HTERT RPE-1 (cell line): ENCODE data around the gene NCR2.
"Not testable (repeated sequence)": the region's sequence is repeated elsewhere in the genome, so short reads cannot be mapped to it uniquely, and the experiment has no call there.

Experiments
- in situ Hi-C: fragments of 300-500 bp; cut with MboI; formaldehyde crosslinking; loops from 4 replicates; pipeline ENCODE4 v1.14.3; 2020; ENCODE audit warnings: low sequenced_read_pairs

NCR2 gene, protein sequence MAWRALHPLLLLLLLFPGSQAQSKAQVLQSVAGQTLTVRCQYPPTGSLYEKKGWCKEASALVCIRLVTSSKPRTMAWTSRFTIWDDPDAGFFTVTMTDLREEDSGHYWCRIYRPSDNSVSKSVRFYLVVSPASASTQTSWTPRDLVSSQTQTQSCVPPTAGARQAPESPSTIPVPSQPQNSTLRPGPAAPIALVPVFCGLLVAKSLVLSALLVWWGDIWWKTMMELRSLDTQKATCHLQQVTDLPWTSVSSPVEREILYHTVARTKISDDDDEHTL

DNA sequence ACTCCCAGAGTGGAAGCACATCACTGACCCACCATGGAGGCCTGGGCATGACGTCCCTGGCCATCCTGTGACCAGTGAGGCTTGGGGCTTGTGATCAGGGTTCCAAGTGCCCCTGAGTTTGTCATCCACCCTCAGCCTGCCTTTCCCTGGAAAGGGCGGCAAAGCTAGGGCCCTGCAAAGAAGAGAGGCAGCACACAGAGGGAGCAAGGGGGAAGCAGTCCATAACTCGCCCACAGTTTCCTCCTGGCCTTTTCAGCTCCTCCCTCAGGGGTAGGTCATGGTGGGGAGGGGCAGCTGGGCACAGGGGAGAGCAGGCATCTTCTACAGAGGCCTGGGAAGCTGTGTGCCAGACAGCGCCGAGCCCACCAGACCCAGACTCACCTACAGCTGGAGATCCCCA lies at the start of gene NCR2:
NCR2 (plus strand) TSS at position 313 of the 400 bp plus-strand sequence. CDS start 269 bp downstream, outside the sequence.
- in situ Hi-C loops, result no loop called here

DNA sequence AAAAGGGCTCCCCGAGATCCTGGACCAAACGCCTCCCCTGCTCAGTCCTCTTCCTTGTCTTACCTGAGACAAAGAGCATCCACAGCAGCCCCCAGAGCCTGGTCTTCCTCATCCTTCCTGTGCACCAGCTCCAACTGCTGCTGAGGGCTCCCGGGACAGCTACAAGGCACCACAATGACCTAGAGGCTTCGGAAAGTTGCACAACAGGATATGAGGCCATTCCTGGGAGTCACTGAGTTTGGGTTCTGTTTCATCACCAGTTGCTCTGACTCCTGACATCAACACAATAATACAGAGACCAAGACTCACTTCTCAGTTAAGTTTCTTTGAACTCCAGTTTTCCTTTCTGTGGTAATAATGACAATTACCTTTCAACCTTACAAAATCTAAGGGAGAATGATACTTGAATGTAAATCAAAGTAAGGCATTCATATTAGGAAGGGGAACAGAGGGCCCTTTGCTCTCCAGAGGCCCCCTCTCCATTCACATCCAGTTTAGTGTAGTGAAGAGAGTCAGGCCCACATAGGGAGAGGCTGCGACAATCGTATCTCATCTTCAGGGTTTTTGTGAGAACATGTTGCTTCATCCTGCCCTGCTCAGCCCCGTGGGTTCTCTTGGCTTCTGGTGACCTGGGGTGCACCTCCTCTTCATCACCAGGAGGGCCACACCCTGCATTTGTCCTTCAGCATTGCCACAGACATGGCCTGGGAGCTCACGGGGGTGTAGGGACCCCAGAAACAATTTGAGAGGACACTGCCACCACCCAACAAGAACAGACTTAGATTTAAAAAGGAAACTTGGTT lies 48.7 kb upstream of the NCR2 start, which contains the start of gene TREM1:
TREM1 (minus strand) TSS at position 139 of the 803 bp plus-strand sequence; CDS start at position 112, 27 bp downstream.
- in situ Hi-C loops, result no loop called here

DNA sequence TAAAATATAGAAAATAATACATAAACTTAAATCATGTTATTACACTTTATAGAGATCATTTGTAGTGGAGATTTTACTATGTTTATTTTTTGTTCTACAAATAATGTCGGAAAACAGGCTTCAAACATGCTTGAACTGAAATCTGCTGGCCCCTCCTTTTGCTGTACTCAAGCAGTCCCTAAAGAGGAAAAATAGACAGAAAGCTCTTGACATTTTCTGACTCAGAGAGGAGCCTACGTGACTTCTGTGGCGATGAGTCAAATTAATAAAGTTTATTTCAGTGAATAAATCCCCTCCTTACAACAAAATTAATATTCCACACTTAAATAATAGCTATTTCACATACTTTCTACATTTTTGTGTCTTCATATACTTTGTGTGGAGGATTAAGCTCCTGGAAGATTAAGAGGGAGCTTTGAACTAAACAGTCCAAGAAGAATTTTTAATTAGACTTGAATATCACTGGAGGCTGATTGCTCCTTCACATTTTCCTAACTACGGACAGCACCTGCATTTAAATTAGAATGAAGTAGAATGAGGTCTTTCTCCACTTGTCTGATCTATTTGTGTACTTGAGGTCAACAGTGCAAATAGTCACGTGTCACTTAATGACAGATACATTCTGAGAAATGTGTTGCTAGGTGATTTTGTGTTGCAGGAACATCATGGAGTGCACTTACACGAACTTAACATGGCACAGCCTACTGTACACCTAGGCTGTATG lies 47.2 kb upstream of the NCR2 start:
- in situ Hi-C loops, result no loop called here

DNA sequence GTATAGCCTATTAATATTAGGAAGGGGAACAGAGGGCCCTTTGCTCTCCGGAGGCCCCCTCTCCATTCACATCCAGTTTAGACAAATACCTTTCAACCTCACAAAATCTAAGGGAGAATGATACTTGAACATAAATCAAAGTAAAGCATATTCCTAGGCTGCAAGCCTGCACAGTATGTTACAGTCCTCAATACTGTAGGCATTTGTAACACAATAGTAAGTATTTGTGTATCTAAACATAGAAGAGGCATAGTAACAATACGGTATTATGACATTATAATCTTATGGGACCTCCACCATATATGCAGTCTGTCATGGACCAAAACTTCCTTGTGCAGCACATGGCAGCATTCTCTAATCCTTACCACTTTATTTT lies 46.7 kb upstream of the NCR2 start:
- in situ Hi-C loops, result no loop called here

DNA sequence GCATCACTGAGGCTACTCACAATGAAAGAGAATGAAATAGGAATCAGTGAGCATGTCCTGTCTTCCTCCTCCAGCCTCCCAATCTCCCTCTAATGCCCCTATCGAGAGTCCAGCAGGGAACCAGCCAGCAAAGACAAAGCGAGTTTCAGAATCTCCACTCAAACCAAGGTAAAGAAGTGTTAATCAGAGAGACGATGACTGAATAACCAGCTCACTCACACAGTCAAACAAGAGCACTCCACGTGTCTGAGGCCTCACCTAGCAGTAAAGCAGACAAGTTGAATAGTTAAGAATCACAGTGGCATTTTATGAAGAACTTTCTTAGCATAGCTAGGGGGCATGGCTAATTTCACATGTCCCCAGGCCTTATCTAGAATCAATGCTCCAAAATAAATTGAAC lies 45.6 kb upstream of the NCR2 start:
- in situ Hi-C loops, result no loop called here

DNA sequence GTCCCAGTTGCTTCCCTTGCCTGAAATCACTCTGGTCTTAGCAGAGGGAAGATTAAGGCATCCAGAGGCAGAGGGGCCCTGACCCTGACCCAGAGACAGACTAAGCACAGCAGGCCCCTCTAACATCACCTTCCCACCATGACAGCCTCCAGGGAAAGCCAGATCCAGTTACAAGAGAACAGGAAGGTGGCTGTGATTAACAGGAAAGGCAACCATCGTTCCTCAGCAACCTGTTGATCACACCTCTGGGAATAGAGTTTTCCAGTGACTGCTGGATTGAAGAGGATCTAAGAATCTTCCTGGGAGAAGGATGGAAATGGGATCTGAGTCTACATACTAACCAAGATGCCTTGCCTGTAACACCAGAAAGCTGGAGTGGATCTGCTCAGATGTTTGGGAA lies 43.7 kb upstream of the NCR2 start:
- in situ Hi-C loops, result no loop called here

DNA sequence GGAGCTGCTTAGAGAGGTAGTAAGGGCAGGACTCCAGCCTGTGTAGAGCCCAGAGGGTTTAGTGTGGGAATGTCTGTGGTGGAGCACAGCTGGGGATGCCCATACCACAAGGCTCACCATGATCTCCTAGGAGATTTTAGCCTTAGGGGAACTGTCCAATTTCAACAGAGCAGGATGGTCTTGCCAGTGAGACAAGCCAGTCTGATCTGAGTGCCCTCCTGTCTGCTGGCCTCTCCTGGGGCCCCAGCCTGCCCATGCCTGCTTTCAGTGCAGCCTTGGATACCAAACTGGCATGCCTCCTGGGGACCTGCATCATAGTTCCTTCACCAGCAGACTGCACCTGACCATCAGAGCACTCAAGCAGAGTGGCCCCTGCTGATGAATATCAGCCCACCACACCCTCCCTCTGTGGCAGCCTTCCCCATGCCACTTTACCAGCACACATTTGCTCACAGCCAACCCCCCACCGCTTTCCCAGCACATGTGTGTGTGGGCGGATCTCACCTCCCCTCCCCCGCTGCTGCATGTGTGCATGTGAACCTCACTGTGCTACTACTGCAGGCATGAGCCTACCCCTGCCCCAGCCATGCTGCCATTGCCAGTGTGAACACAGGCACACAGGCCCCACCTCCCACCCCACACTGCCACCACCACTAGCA lies 41.1 kb upstream of the NCR2 start:
- in situ Hi-C loops, result no loop called here

DNA sequence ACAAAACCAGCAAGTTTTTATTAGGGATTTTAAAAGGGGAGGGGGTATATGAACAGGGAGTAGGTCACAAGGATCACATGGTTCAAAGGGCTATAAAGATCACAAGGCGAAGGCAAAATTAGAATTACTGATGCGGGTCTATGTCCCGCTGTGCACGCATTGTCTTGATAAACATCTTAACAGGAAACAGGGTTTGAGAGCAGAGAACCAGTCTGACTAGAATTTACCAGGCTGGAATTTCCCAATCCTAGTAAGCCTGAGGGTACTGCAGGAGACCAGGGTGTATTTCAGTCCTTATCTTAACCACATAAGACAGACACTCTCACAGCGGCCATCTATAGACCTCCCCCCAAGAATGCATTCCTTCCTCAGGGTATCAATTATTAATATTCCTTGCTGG lies 38.2 kb upstream of the NCR2 start:
- in situ Hi-C loops, result not testable (repeated sequence)

DNA sequence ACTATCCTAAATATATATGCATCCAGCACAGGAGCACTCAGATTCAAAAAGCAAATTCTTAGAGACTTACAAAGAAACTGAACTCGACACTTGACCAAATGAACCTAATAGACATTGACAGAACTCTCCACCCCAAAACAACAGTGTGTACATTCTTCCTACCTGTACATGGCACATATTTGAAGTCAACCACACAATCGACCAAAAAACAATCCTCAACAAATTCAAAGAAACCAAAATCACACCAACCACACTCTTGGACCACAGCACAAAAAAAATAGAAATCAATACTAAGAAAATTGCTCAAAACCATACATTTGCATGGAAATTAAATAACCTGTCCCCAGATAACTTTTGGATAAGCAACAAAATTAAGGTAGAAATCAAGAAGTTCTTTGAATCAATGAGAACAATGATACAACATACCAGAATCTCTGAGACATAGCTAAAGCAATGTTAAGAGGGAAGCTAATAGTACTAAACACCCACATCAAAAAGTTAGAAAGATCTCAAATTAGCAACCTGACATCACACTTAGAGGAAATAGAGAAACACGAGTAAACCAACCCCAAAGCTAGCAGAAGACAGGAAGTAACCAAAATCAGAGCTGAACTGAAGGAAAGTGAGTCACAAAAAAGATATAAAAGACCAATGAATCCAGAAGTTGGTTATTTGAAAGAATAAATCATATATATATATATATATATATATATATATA lies 36.5 kb upstream of the NCR2 start:
- in situ Hi-C loops, result no loop called here

DNA sequence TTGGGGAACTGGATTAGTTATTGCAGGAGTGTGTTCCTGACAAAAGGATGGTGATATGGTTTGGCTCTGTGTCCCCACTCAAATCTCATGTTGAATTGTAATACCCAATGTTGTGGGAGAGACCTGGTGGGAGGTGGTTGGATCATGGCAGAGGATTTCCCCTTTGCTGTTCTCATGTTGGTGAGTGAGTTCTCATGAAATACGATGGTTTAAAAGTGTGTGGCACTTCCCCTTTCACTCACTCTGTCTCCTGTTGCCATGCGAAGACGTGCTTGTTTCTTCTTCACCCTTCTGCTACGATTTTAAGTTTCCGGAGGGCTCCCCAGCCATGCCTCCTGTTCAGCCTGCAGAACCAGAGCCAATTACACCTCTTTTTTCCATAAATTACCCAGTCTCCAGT lies 32.8 kb upstream of the NCR2 start:
- in situ Hi-C loops, result no loop called here

DNA sequence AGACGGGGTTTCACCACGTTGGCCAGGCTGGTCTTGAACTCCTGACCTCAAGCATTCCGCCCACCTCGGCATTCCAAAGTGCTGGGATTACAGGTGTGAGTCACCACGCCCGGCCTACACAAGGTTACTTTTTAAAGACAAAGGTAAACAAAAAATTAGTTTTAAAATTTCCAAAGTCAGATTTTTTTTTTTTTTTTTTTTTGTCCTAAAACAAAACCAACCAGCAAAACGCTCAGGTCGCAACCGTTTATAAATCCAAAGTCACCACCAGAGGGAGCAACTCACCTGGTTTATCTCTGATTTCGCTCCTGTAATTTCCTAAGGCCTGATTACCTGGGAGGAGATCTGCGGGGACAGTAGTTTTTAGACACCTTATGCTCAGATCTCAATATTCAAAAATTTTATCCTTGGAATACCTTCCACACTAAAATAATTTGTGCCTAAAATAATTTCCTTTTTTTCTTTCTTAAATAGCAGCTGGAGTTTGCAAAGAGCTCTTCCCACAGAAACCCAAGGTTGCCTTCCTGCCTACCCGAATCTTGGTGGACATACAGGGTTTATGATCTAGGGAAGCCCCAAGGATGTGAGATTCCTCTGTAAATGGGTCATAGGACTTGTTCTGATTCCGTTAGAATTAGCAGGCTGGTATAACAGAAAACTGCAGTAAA lies 29.1 kb upstream of the NCR2 start:
- in situ Hi-C loops, result no loop called here

DNA sequence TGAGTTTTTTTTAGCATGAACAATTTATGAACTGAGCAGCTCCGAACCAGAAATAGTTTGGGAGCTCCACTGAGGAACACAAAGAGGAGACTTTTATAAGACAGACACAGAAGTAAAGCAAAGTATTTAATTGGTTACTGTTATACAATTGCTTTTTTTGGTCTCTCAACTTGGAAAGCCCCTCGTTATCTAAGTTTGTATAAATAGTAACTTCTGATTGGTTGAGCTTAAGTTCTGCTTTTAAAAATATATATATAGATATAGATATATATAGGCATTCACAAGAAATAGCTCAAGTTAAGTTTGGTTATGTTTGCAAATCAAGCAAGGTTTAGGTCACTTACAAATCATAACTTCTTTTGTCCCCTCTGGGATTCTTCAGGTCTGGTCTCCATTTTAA lies 20.2 kb upstream of the NCR2 start:
- in situ Hi-C loops, result no loop called here

DNA sequence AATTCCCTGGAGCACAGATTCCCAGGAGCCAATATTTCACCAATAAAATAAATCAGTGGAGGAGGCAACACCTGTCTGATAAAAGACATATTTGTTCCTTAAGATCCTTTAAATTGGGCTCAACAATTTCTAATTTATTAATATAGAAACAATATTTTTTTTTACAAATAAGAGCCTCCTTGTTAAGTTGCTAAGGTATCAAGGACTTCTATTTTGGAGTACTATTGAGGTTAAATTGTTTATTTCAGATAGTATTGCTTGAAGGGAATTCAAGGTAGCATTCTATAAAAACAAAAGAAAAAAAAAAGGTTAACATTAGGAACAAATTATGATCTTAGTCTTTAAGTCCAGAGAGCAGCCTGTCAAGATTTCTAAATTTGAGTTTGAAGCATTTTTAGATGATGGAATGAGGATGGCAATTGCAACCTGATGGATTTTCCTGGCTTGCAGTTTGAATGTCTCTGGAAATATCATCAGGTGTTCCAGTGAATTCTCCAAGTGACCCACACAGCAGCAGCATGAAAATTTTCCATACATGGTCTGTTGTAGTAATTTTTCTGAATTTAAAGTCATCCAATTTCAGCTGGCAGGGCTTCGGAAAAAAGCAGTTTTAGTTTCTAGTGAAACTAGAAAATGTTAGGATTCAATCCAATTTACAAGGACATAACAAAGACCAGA lies 19.3 kb upstream of the NCR2 start:
- in situ Hi-C loops, result no loop called here

DNA sequence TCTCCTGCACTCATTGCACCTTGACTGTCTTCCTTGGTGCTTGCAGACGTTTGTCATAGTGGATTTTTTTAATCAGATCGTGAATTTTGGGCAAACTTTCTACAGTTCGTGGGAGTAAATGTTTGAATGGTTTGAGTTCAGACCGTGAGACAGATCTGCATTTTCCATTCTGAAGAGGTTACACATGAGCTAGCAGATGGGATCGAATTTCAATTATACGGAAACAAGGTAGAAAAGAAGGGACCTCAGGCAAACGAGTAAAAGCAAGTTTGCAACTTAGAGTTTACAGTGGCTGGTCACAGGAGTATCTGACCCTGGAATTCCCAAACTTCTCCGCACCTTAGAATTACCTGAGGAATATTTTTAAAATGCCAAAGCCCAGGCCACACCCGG lies 17.2 kb upstream of the NCR2 start:
- in situ Hi-C loops, result no loop called here

DNA sequence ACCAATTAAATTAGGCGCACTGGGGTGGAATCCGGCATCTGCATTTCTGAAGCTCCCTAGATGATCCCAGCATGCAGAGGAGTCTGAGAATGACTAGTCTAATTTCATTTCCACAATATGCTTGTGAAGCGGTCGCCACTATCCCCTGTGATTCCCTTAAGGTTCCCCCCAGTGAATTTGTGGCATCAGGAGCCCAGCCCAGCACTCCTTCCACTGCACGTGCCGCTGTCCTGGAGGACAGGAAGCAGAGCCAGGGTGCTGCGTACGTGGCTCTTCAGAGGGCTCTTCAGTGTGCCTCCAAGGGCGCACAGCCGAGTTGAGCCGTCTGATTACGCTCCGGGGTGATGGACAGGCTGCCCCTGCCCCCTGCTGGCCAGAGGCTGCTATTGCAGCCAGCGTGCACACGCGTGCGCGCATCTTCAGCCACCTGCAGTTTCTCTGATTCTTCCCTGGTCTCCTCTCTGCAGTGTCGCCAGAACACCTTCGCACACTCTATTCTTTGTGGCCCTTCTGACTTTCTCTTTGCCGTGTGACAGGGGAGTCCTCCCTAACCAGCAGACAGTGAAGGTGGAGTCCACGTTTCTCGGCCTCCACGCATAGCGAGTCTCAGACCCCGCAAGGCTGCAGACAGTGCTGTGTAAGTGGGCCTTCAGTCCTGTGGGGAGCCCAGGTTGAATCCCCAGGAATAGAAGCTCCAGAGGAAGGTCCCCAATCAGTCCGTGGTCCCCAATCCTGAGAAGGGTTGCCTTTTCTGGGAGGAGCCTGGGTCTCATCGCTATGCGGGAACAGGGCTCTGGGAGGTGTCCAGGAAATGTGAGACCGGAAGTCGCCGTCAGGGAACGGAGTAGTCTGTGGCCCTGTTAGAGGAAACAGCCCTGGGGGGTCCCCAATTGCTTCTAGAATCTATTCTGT lies 16.5 kb upstream of the NCR2 start:
- in situ Hi-C loops, result no loop called here

DNA sequence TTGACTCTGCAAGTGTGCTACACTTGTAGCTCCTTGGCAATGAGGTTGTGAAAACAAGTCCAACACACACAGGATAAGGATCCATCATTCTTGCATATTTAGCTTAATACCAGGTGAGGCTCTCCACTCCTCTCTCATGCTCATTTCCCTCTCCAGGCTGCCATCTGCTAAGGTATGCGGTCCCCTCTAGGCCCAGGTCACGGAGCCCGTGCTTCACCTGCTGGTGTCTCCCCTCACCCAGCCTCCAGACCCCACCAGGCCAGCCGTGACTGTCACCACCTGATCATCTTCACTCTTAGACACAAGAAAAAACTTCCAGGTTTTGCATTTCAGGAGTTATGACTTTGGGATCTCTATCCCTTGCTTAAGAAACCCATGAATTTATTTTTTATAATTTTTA lies 14.2 kb upstream of the NCR2 start:
- in situ Hi-C loops, result no loop called here

DNA sequence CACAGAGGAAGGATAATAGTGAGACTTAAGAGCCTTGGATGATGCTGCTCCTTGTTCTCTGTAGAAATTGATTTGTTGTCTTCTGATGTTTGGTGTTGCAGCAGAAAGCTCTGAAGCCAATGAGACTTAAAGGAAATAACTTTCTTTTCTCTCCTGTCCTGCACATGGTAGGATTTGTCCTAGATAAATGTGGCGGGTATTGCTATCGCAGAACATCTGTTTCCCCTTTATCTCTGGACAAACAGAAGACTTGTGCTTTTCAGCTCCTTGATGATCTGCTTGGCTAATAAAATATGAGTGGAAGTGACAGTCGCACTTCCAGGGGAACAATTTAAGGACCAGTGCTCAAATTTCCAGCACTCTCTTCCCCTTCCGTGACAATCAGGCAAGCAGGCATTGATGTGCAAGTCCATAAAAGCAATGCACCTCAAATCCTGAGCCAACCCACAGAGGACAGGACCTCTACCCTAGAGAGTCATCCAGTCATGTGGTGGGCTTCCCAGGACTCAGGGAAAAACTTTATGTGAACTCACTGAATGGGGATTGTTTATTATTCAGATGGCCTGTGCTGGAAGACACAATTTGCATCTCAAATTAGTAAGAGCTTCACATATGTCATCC lies 9.9 kb upstream of the NCR2 start:
- in situ Hi-C loops, result no loop called here

DNA sequence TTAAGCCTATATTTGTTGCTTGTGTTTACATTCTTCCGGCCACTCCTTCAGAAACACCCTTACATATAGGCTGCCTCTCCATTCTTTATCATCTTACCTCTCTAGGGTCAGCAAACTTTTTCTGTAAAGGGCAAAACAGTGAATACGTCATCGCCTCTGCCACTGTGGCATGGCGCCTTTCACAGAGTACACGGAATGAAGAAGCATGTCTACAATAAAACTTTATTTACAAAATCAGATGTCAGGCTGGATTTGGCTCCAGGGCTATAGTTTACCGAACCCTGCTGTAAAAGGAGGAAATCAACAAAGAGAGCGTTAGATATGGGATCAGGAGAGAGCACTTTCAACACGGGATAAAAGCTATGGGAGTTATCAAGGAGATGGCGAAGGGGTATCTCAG lies 9.3 kb upstream of the NCR2 start:
- in situ Hi-C loops, result no loop called here
